Endometrium (tissue), 2 donors: ENCODE data around the gene CTSF.

ENCODE experiments used
- FAIRE-seq: peaks from 2 replicates; lab custom pipeline; 2012; peaks lifted over from hg19 to GRCh38; lab: Jason Lieb, UNC
- donor health status: control.
- donor health status: control.

The CTSF gene

GRCh38 chr11:66532784-66533183 is 35.6 kb downstream of the CTSF start:
- FAIRE-seq = no peak

GRCh38 chr11:66531841-66532240 is 36.6 kb downstream of the CTSF start:
- no peak for FAIRE-seq

- FAIRE-seq = no peak
These were observed 37.3 kb downstream of the CTSF start for GRCh38 chr11:66530927-66531709.

- no peak for FAIRE-seq
These were observed 38.8 kb downstream of the CTSF start for GRCh38 chr11:66529655-66530054.

- FAIRE-seq = no peak
These were observed 39.3 kb downstream of the CTSF start for GRCh38 chr11:66529069-66529468.

- FAIRE-seq = no peak
These were observed 43.9 kb downstream of the CTSF start for GRCh38 chr11:66524304-66525040.

GRCh38 chr11:66523611-66524010 is 44.8 kb downstream of the CTSF start:
- no peak for FAIRE-seq
